HG03159 (cell line): Measurements from ENCODE around the gene ADAMTS2.

Experiments used
- ATAC-seq: cut with Tn5 transposase; IDR thresholded peaks from one replicate; pipeline ENCODE4 v1.9.1; 2021; ENCODE audit warnings: mild to moderate bottlenecking, moderate library complexity; ENCODE audit not compliant: unreplicated experiment

ADAMTS2 gene

GRCh38 chr5:179313849-179314521 is 31.3 kb downstream of the ADAMTS2 start:
- ATAC-seq: no peak

- ATAC-seq: no peak
Measured at GRCh38 chr5:179312557-179313235, 32.6 kb downstream of the ADAMTS2 start.

- no peak for ATAC-seq
Measured at GRCh38 chr5:179311581-179311980, 33.7 kb downstream of the ADAMTS2 start.

- no peak for ATAC-seq
Measured at GRCh38 chr5:179311091-179311470, 34.2 kb downstream of the ADAMTS2 start.

- ATAC-seq: no peak
Measured at GRCh38 chr5:179310439-179311090, 34.7 kb downstream of the ADAMTS2 start.

DNA sequence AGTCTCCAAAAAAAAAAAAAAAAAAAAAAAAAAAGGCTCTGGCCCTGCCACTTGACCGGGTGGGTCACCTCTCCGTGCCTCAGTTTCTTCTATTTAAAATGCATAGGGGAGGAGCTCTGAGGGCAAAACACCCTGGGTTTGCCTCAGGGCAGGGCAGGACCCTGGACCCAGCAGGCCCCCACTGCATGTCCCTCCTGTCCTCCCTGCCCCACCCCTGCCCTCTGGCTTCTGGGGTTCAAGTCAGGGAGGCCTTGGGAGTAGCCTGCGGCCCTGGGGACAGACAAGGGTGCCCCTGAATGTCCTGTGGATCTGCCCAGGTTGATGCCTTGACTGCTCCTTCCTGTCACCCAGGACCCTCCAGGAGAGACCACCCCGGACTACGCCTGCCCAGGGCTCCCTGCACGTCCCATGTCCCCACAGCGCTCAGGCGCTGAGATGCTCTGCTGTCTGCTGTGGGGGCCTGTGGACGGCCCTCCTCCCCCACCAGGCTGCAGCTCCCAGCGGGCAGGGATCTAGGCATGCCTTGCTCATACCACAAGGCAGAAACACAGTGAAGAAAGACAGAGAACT is 35.4 kb downstream of the ADAMTS2 start:
- no peak for ATAC-seq

- no peak for ATAC-seq
Measured at GRCh38 chr5:179309383-179309670, 35.9 kb downstream of the ADAMTS2 start.

DNA sequence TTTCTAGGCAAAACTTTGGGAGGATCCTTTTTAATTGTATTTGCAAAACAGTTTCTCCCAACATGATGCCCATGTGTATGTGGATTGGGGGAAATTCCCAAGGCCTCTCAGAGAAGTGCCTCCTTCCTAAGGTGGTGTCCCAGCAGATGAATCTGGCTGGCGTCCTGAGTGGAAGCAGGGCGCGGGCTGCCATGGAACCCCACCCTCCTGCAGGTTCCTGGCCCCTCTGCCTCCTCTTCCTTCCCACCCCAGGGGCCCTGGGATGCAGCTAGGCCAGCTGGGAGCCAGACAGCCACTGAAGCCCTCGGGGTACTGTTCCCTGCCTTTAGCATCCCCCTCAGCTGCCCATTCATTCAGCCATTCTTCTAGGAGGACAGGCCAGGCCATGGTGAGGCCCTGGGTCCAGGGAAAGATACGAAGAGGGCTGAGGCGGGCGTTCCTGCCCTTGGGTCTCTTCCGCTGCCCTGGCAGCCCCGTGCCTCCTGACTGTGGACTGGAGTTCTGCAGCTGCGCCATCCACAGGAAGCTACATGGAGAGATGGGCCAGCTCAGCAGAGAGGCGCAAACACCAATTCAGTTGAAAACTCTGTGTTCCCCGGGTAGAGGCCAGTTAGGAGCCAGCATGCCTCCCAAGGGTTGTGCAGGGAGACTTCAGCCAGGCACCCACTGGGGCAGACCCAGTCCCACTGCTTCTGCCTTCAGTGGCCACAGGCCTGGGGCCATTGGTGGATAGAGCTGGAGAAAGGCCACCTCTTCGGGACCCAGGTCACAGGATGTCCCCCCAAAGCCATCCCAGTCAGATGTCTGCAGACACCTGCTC is 36.5 kb downstream of the ADAMTS2 start:
- no peak for ATAC-seq

GRCh38 chr5:179307931-179308471 is 37.3 kb downstream of the ADAMTS2 start:
- no peak for ATAC-seq

GRCh38 chr5:179307013-179307800 is 38.1 kb downstream of the ADAMTS2 start:
- no peak for ATAC-seq

GRCh38 chr5:179306191-179307012 is 38.9 kb downstream of the ADAMTS2 start:
- no peak for ATAC-seq

GRCh38 chr5:179304871-179305270 is 40.4 kb downstream of the ADAMTS2 start:
- ATAC-seq: no peak

DNA sequence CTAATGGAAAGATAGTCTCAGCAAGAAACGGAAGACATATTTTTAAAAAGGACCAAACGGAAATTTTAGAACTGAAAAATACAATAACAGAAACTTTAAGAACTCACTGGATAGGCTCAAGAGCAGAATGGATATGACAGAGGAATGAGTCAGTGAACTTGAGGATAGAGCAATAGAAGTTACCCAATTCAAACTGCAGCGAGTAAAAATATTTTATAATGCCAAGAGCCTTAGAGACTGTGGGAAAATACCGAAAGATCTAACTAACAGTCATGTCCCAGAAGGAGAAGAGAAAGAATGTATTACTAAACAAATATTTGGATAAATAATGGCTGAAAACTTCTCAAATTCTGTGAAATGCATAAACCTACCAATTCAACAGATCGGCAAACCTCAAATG is 40.8 kb downstream of the ADAMTS2 start:
- ATAC-seq: no peak

DNA sequence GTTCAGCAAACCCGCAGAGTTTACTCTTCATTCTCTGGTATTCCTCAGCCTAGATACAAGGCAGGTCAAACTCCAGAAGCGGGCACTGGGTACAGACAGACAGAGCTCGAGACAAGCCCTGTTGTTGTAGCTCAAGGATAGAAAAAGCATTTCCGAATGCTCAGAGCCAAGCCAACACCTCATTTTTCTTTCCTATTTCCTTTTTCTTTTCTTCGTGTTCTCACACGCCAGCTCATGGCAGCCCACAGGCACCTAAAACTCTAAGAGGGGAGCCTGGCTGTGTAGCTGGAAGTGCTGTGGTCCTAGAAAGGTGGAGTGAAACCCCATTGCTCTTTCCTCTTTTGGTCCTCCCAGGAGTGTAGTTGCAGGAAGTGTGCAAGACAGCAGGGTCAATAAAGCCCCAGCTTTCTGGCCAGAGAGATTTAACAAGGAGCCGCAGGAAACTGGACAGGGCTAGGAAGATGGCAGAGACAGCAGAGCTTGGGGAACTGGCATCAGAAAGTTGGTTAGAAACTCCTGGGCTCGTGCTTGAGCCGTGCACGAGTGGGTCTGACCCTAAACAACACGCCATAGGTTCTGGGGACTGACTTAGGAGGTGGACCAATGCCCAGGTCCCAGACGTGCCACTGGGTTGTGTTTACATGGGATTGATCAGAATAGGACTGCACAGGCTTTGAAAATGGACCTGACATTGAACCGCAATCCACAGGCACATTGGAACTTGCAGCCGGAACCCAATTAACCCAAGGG is 41.6 kb downstream of the ADAMTS2 start:
- ATAC-seq: no peak

DNA sequence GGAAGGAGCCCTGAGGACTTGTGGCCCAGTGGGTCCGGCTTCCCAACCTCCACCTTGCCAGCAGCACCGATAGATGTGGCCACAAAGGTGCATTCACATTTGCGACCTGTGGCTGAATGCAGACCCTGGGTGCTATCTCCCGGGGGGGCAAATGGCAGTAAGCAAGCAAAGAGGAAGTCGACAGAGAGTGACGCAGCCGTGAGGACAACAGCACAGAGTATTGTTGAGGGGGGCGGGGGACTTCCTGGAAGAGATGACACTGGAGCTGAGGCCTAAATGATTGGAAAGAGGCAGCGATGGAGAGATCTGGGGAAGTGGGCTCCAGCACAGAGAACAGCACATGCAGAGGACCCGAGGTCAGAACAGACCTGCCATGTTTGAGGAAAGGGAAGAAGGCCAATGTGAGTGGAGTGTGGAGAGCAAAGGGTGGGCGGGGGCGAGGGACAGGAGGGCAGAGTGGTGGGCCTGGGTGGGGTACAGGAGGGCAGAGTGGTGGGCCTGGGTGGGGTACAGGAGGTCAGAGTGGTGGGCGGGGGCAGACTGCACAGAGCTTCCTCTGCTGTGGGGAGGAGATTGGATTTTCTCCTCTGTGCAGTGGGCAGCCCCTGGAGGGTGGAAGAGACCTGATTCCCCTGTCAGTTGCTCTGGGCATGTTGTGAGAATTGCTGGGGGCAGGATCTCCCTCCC is 42.6 kb downstream of the ADAMTS2 start:
- ATAC-seq: no peak

DNA sequence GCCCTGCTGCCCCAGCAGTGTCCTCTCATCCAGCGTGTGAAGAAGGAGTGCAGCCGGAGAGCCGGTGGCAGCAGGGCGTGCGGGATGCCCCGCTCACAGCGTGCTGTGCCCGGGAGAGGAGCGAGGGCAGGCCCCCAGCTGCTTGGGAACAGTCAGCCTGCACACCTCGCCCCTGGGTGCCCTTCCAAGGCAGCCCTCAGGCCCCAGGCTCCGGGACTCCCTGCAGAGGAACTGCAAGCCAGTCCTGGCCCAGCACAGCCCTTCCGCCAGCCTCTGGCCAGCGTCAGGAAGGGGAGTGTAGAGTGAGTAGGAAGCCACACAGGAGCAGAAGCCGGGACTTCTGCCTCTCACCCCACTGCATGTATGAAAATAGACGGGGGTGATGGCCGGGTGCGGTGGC is 43.5 kb downstream of the ADAMTS2 start:
- ATAC-seq: no peak

DNA sequence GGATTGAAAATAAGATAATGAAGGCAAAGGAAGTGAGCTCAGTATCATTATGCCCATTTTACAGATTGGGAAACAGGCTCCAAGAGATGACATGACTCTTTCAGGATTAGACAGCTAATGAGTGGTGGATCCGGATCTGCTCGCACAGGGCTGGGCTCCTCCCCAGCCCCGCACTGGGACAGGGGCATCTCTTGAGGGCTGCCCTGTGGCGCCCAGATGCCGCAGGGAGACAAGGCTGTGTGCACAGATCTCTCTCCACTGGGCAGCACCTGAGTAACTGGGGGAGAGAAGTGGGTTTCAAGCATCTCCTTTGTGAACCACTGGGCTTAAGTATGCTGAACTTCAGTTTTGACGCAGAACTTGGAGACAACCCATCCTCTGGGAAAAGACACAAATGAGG is 43.9 kb downstream of the ADAMTS2 start:
- no peak for ATAC-seq

DNA sequence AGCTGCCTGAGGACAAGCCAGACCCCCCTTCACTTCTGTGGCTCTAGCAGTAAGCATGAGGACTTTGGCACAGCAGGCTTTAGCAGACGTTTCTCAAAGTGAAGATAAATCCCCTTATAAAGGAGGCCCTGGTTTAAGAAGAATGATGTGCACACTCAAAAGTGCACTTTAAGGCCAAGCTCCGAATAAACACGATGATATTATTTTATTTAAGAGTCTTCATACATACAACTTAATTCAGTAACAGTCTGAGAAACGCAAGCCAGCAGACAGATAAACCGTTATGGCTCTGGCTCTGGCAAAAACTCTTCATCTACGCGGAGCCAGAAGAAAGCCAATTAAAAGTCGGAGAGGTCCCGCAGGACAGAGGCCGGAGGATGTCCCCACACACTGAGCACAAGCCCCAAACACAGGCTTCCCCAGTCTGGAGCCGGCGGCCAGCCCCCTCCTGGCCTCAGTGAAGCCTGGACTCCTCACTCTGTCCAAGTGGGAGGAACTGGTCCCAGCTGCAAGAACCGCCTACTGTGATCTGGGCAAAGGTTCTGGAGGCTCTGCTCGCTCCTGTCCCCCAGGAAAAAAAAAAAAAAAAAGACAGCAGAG is 44.6 kb downstream of the ADAMTS2 start:
- ATAC-seq: no peak
